GM18526 (cell line): ENCODE results near the gene METAP1D.

ENCODE experiments used
- POLR2A ChIP-seq: IDR thresholded peaks from 3 replicates; pipeline ENCODE4 v1.6.1; 2011; ENCODE audit not compliant: insufficient read length; ENCODE audit errors: extremely low read depth

The METAP1D gene

DNA sequence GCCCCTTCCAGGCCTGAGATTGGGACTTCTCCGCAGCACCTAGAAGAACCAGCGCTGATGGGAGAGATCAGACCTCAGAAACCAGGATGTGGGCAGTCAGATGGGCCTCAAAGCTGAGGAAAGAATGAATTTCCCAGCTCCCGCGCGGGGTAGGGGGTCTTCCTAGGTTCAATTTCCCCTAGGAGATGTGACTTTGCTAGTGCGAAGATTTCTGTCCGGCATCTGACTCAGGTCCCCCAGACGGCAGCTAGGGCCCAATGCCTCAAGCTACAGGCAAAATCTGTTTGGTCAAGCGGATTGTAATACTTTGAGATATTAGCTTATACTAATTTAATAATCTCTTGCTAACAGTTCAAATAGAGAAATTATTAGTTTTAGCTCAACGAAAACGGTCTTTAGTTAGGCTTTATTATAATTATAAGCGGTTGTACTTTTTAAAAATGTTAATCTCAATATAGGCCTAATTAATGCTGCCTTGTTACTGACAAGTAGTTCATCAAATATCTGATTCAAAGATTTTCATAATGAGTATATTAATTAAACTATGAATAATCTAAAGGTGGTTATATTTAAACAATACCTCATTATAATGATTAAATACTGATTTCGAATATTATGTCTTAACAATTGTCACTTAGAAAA, 91.4 kb downstream of the METAP1D start:
- TF ChIP-seq POLR2A, result no peak

DNA sequence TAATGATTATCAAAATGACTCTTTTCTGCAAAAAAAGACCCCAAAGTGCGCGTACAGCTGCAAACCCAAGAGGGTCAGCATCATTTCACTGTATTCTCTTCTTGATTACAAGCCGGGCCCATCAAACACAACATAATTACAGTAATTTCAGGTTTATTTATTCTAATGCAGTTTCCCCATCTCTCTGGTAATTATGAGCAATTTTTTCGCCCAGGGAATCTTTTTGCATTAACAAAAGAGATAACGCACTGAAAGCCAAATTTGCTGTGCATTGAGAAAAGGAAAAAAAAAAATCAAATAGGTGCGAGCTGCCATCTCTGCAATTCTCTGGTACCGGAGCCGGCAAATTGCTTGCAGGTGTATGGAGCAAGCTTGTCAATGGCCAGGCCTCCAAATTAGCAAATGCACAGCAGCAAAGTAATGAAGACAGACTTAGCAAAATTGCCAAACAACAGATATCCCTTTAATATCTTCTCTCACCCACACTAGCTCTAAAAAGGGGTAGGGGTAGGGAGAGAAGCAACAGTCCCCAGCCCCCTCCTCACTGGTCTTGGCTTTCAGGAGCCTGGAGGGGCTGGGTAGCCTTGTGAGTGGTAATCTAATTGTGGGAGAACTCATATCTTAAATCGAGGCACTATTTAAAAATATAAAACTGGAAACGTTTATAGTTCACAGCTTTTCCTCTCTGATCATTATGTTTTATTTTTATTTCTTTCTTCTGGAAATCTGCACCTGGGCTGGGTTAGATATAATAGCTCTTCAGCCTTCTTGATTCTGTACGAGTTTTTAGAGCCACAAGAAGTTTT, 92.2 kb downstream of the METAP1D start:
- TF ChIP-seq POLR2A, result no peak

DNA sequence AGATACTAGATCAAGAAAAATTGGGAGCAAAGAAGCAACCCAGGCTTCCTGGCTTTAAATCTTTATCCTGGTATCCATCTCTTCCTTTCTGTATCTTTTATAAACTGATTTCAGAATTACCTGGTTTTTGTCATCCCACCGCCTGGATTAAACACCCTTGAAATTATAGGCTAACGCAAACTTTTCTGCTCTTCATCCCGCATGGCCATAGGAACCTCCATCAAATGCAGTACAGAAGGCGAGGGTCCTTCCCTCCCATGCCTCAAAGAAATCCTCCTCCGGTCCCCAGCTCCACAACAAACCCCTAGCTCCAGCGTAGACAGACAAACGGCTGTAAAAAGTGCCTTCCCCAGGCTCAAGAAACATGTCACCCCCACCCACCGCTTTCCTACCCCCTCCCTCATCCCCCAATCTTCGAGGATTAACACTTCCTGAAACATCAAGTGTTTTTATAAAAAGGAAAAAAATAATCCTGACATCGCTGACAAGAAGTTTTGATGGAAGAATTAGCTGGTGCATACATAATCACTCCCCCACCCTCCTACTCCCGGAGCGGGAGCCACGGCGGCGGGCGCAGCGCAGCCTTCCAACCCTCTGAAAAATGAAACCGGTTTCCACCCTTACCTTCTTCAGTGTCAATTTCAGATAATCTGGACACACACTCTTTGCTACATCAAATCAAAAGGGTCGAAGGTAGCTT, 93.1 kb downstream of the METAP1D start:
- no peak for TF ChIP-seq POLR2A

DNA sequence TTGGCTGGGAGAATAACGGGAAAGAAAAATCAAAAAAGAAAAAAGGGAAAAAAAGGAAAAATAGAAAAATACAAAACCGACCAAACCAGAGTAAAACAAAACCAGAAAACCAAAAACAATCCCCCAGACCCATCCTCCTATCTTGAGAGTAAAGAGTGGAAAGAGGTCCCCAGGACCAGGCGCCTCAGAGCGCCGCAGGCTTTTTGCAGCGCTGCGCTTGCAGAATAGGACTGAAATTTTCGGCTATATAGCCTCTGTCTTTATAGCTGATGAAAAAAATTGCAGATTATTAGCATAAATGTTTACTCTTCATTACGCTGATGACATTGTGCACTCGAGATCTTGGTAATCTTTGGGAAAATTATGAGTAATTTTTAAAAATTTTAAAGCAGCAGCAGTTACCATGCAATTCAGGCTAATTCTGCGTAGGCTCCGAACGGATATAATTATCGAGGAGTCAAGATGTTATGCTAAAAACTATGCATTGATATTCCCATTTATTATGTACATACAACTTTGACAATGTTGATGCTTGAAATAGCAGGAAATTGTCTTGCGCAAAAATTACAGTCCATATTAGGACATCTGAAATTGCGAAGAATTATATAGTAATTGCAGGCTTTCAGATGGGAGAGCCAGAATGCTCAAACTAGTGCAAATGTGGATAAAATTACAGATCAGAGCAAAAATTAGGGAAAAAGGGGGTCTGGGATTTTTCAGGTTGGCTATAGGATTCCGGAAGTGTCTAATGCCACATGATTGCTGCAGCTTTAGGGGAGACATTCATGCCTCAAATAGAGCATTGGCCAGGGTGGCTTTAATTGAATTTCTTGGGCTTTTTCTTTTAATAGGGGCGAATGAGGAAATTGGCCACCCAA, 93.9 kb downstream of the METAP1D start:
- TF ChIP-seq POLR2A, result no peak

DNA sequence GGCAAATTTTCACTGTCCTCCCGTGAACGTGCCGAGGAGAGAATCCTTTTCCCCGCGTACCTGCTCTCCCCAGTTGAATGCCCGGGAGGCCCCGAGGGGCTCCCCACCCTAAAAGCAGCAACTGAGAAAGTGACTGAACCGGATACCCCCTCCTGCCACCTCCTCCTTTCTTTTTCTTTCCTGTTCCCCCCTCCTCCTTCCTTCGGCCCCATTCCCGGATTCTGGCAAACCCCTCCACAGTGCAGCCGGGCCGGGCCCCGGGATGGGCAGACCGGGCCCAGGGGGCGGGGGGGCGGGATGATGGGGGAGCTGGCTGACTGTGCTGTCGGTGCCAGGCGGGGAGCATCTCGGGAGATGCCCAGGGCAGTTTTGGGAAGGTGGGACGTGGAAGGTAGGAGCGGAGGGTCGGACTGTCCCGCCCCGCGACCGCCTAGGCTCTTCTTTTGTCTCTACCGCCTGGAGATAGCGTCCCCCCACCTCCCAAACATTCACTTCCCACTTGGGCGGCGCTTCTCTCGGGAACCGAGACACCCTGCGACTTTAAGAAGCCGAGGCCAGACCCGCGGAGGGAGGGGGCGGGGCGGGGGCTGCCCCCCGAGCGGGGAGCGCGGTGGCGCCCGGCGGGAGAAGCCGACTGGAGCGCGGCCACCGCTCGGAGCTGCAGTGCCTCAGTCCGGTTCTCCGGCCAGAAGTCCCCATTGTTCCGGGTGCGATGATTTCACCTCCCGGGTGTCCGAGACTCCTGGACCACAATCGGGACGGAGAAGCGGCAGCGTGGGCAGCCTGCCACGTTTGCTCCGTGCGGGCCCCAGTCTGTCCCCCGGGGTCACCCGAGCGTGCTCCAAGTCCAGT, 94.8 kb downstream of the METAP1D start:
- no peak for TF ChIP-seq POLR2A

DNA sequence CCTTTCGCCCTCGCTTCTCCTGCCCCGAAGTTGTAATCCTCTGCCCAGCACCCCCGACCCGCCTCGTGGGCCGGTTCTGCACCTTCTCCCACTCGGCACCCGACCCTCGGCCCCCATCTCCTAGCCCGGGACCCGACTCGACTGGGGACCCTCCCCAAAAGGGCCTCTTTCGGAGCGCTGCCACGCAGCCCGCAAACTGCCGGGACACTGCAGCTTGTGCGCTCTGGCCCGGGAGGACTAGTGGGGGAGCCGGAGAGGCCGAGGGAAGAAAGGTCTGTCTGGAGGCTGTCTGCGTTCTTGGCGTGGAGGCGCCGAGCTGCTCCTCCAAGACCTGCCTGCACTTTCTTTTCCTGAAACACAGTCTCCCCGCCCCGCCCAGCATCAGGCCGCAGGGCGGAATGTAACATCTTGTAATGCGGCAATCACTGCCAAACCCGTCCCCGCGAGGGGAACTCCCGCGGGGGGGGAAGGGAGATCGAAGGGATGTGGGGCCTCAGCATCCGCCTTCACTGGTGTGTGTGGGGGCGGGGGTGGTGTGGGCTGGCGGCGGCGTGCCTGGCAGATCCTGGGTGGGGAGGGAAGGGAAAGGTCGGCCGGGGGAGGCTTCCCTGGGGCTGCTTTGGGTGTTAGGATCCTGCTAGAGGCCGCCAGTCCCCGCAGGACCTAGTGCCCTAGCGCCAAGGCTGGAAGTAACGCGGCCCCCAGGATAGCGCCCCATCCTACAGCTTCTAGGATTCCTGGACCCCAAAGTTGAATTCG, 95.6 kb downstream of the METAP1D start:
- no peak for TF ChIP-seq POLR2A

DNA sequence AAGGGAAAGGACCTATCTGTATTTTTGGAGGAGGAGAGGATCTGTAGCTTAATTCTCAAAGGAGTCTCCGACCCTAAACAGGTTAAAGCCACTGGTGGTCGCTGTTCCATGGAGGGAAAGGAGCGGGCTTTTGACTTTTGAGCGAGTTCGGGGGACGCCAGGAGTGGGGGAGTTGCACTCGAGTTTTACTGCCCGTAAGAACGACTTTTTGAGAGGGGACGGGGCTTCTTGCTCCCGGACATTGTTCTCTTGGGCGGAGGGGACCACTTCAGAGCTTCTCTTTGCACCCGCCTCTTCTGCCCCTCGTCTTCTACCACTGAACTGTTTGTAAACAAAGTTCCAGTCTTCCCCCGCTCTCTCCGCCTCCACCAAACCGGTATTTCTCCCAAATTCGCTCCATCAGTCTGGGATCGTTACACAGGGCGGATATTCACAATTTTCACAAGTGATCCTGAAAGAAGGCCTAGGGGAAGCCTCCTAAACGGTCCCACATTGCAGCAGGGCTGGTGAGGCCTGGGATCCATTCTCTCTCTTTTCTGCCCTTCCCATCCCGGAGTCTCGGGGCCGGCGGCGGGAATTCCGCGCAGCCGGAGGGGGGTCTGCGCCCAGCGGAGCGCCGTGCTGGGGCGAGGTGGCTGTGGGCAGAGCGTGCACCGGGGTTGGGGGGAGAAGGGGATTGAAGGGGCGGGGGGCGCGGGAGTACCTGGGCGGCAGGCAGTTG, 96.3 kb downstream of the METAP1D start:
- no peak for TF ChIP-seq POLR2A

DNA sequence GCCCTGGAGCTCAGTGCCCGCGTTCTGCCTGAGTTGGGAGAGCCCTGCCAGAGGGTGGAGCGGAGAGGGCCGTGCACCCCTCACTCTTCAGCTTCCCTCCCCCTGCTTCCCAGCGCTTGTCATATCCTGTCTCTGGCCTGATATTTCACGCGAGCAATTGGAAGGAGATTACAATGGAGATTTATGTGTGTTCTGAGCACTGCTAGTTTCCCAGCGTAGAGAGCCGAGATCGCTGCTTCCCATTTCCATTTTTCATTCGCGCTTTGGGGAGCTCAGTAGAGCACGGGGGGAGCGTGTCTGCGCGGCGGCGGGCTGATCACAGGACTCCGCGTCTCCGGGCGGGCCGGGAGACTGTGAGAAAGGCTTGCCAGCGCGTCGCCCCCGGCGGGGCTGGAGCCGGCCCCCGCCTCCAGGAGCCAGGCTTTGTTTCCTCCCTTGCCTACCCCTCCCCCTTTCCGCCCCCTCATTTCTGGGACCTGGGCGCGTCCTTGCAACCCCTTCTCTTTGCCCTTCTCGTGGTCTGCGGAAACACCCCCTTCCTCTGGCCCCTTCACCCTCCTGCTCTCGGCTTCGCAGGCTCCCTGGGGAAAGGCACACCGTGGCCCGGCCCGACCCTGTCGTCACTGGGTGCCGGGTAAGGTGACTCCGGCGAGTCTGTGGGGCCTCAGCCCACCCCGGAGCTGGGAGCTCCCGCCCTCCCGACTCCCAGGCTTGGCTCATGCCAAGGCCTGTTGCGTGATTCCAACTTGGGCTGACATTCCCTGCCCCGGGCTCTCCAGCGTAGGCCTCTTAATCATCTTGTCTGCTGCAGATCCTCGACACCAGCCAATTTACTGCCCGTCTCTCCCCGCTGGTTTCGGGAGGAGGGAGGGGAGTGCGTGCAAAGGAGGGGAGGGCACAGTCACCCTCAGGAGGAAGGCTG, 97.1 kb downstream of the METAP1D start:
- TF ChIP-seq POLR2A, result no peak

DNA sequence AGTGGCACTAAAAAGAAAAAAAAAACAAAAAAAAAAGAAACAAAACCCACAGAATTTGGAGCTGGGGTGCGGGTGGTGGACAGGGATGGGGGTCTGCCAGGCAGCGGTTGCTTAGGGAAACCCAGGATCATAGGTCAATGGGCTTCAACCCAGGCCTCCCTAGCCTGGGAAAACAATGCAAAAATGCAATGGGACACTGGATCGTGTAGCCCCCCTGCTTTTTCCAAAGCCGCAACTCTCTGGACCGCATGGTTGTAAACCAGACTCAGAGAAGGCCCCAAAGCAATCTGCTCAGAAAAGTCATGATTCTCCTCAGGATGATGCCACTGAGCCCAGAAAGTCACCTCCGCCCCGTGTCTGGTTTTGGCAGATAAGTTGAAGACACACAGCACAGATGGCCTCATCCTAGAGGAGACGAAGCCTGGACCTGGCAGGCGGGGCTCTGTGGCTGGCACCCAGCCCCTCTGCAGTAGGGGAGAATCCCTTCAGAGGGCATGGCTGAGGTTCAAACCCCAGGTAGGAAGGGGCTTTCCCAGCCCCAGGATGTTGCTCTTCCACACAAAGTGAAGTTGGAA, 97.9 kb downstream of the METAP1D start:
- TF ChIP-seq POLR2A, result no peak

DNA sequence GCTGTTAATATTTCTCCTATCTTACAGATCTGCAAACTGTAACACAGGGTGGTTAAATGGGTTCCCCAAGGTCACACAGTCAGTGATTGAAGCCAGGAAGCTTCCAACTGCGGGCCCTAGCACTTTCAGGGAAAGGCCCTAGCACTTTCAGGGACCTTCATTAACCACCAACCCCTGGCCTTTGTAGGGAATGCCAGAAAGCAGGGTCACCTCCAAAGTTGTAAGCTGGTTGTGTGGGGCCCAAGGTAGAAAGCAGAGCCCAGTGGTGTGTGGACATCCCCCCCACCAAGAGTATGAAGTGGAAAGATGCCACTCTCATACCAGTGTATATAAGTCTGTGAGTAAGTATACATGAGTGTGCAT, 98.5 kb downstream of the METAP1D start:
- no peak for TF ChIP-seq POLR2A

DNA sequence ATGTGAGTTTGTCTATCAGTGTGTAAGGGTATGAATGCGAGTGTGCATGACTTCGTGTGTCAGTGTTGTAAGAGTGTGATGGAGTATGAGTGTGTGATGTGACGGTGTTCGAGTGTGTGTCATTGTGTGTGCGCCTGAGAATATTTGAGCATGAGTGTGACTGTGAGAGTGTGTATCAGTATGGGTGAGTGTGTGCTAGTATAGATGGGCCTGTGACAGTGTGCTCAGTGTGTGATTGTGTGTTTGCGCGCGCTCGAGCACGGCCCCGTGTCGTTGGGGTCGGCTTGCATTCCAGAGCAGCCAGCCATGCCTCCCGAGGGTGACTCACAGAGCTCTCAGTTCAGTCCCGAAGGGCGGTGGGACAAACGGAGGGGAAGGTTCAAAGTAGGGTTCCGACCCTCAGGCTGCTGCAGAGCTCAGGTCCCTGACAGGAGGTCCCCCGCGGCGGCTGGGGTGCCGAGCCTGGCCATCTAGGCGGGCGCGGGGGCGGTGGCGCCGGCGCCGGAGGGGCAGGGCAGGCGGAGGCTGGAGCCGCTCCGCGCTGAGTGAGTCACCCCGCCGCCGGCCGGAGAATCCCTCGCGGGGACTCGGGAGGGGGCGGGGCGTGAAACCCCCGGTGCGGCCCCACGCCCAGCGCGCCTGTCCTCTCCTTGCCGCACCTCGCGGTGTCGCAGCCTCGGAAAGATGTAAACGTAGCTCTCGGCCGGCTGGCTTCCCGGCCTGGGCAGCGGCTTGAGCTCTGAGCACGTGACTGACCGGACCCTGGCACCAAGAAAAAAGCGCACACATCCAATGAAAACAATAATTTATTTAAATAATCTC, 99.1 kb downstream of the METAP1D start:
- TF ChIP-seq POLR2A, result no peak

DNA sequence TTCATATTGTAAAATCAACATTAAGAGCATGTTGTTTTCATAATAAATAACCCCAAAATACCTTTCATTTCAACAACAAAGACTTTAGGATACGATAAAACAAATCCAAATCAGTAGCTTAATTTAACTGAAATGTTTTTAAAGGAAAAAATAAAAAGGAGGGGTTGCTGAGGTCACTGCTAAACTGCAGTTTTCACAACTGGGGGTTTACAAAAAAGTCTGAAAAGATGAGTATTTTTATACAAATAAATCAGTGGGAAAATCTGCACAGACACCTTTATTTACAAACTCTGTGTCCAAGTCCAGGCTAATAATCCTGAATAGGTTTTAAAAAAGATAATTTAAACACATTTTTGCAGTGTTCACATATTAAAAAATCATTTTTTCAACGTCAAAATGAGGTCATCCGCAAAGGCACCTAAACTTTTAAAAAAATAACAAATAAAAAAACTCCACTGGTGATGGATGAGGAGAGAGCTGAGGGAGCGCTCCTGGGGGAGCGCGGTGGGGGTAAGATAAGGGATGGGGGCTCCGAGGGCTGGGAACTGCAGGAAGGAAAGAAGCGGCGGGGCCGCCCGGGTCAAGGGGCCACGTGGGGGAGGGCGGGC, 99.8 kb downstream of the METAP1D start:
- TF ChIP-seq POLR2A, result no peak
